ENCODE data around the gene PPFIA1. TPM values are rescaled to one million over a fixed set of nuclear protein-coding genes. Genes with fewer than 3 reads are reported as not detected.

Gene PPFIA1
- total RNA-seq, 1 experiment from 2014 or later, result 75.1 TPM

GRCh38 chr11:70301191-70301590 lies 30.7 kb downstream of the PPFIA1 start (continued):
- TF ChIP-seq HMGXB4 (CRISPR knock-in tag; IDR thresholded peaks at IDR 0.05), result no peak

- no peaks in the 10 kb centered on the region for H3K9me3 Mint-ChIP-seq
- peaks cover 33% of the 10 kb centered on the region for H3K4me1 Mint-ChIP-seq
- H3K36me3 Mint-ChIP-seq, result peaks cover 39% of the 10 kb centered on the region
- DNase-seq (ENCODE audit: low spot score) (no peak), ATAC-seq (no peak)
- H3K4me3 Mint-ChIP-seq, result no peak overlapping the region
- H3K27ac Mint-ChIP-seq, result peak overlapping the region; percentile 84
- ChIA-PET POLR2A (no interaction called here), CTCF (no interaction called here)
- no peak for TF ChIP-seq PRDM15 (CRISPR knock-in tag; IDR thresholded peaks at IDR 0.05)
- TF ChIP-seq IRF2 (CRISPR knock-in tag; IDR thresholded peaks at IDR 0.05; ENCODE audit: borderline replicate concordance, low read depth), result no peak
- TF ChIP-seq ATF3 (CRISPR knock-in tag; conservative IDR thresholded peaks at IDR 0.05), result no peak
- no peak for TF ChIP-seq ARID4B (CRISPR knock-in tag; IDR thresholded peaks at IDR 0.05; ENCODE audit: borderline replicate concordance)
- H3K27me3 Mint-ChIP-seq (ENCODE audit: low read depth), result no peaks in the 10 kb centered on the region
Measured at GRCh38 chr11:70301721-70302418, 31.4 kb downstream of the PPFIA1 start.

- DNase-seq (ENCODE audit: low spot score) (no peak), ATAC-seq (no peak)
- CTCF ChIA-PET, result interaction anchor here (1.5 kb wide), 1 partner anchor 10 kb away, joined by 5 read pairs; no protein-coding TSS in a partner anchor
- POLR2A ChIA-PET, result interaction anchor here (0.6 kb wide), 1 partner anchor 59 kb away, joined by 3 read pairs; no protein-coding TSS in a partner anchor
- Mint-ChIP-seq H3K36me3 (peaks cover 38% of the 10 kb centered on the region), H3K27ac (peak overlapping the region; percentile 84), H3K27me3 (ENCODE audit: low read depth) (no peaks in the 10 kb centered on the region), H3K4me3 (no peak overlapping the region), H3K4me1 (peaks cover 31% of the 10 kb centered on the region), H3K9me3 (no peaks in the 10 kb centered on the region)
- no peak for TF ChIP-seq ZNF232 (CRISPR knock-in tag; IDR thresholded peaks at IDR 0.05)
- TF ChIP-seq ZNF512 (CRISPR knock-in tag; IDR thresholded peaks at IDR 0.05; ENCODE audit: borderline replicate concordance), result no peak
- no peak for TF ChIP-seq GTF2I (CRISPR knock-in tag; conservative IDR thresholded peaks at IDR 0.05)
Measured at GRCh38 chr11:70302419-70302752, 31.9 kb downstream of the PPFIA1 start.

Measured in WTC11 (cell line).